Lower leg skin (tissue), 3 donors: ENCODE results near the gene OR2J1.

Source experiments
- CTCF ChIP-seq, 3 donors: fragments of 450-650 bp; IDR thresholded peaks; one replicate each; pipeline ENCODE4 v1.5.1; 2016; ENCODE audit warnings: antibody characterized with exemption in 3 of 3, mild to moderate bottlenecking in 3 of 3, moderate library complexity in 2 of 3
- POLR2A ChIP-seq, 2 donors: fragments of 450-650 bp; IDR thresholded peaks; one replicate each; pipeline ENCODE4 v1.6.1; 2016 to 2017; ENCODE audit warnings: antibody characterized with exemption in 2 of 2, mild to moderate bottlenecking in 1 of 2, moderate library complexity in 1 of 2

- TF ChIP-seq CTCF (IDR thresholded peaks at IDR 0.05): no peak
- TF ChIP-seq POLR2A (IDR thresholded peaks at IDR 0.05): no peak
These were observed 18.0 kb upstream of the OR2J1 start for GRCh38 chr6:29081312-29081711.
